ENCODE measurements around the gene ATPAF1.
"Not testable (repeated sequence)": the region's sequence is repeated elsewhere in the genome, so short reads cannot be mapped to it uniquely, and the experiment has no call there.

Gene ATPAF1

GRCh38 chr1:46654012-46654411 is 14.2 kb downstream of the ATPAF1 start:
- Histone ChIP-seq H3K18ac (ENCODE audit: low read length) (no peak overlapping the region), H3K23ac (ENCODE audit: low read depth, low read length, poor library complexity) (no peak overlapping the region), H2BK15ac (ENCODE audit: low read length) (no peak overlapping the region), H3K79me1 (ENCODE audit: low read depth, low read length) (no peaks in the 10 kb centered on the region), H3K4me1 (ENCODE audit: control insufficient read depth in 2 of 2, insufficient read depth in 1 of 2, low read depth in 1 of 2, low read length in 2 of 2) (no peaks in the 10 kb centered on the region), H2AFZ (ENCODE audit: low read length) (no peak overlapping the region), H2BK12ac (ENCODE audit: low read length) (no peak overlapping the region), H3K14ac (ENCODE audit: low read length) (no peak overlapping the region), H2BK5ac (ENCODE audit: low read length) (no peak overlapping the region), H3K4me3 (ENCODE audit: low read length in 2 of 2) (no peak overlapping the region), H4K91ac (ENCODE audit: low read depth, low read length, poor library complexity) (no peak overlapping the region), H3K9ac (ENCODE audit: low read depth, low read length, poor library complexity) (no peak overlapping the region), H3K27me3 (ENCODE audit: control insufficient read depth in 3 of 3, insufficient read depth in 3 of 3, low read depth in 1 of 3, low read length in 3 of 3) (no peaks in the 10 kb centered on the region), H3K36me3 (replicated peaks in 1 of 2; ENCODE audit: control insufficient read depth in 2 of 2, insufficient read depth in 2 of 2, low read length in 2 of 2) (peaks cover 18 to 81% of the 10 kb centered on the region in 2 donors), H3K4ac (ENCODE audit: low read length) (no peak overlapping the region), H2BK120ac (ENCODE audit: low read depth, low read length) (no peak overlapping the region), H3K27ac (replicated peaks; ENCODE audit: low read length) (no peak overlapping the region), H2AK5ac (ENCODE audit: low read depth, low read length) (no peak overlapping the region), H3K4me2 (ENCODE audit: insufficient read depth, low read length, poor library complexity, severe bottlenecking) (no peak overlapping the region), H3K9me3 (replicated peaks in 1 of 2; ENCODE audit: control insufficient read depth in 2 of 2, insufficient read depth in 1 of 2, low read depth in 1 of 2, low read length in 2 of 2) (peaks cover 7 to 12% of the 10 kb centered on the region in 2 donors), H4K8ac (ENCODE audit: low read depth, low read length) (no peak overlapping the region)
- no peak for DNase-seq (ENCODE audit: low spot score)
- no CpG with 5 or more reads among the region's 1 CpG for WGBS, 2 donors (ENCODE audit: extremely low coverage in 2 of 2, insufficient read length in 2 of 2, insufficient replicate concordance in 1 of 2)

GRCh38 chr1:46653405-46653958 is 14.7 kb downstream of the ATPAF1 start:
- Histone ChIP-seq H2BK120ac (ENCODE audit: low read depth, low read length) (no peak overlapping the region), H3K23ac (ENCODE audit: low read depth, low read length, poor library complexity) (no peak overlapping the region), H3K14ac (ENCODE audit: low read length) (no peak overlapping the region), H3K79me1 (ENCODE audit: low read depth, low read length) (no peaks in the 10 kb centered on the region), H3K27me3 (ENCODE audit: control insufficient read depth in 3 of 3, insufficient read depth in 3 of 3, low read depth in 1 of 3, low read length in 3 of 3) (no peaks in the 10 kb centered on the region), H4K8ac (ENCODE audit: low read depth, low read length) (no peak overlapping the region), H3K9me3 (replicated peaks in 1 of 2; ENCODE audit: control insufficient read depth in 2 of 2, insufficient read depth in 1 of 2, low read depth in 1 of 2, low read length in 2 of 2) (peaks cover 7 to 14% of the 10 kb centered on the region in 2 donors), H3K4me3 (ENCODE audit: low read length in 2 of 2) (no peak overlapping the region), H3K18ac (ENCODE audit: low read length) (no peak overlapping the region), H2AFZ (ENCODE audit: low read length) (no peak overlapping the region), H4K91ac (ENCODE audit: low read depth, low read length, poor library complexity) (no peak overlapping the region), H2BK12ac (ENCODE audit: low read length) (no peak overlapping the region), H3K4ac (ENCODE audit: low read length) (no peak overlapping the region), H3K9ac (ENCODE audit: low read depth, low read length, poor library complexity) (no peak overlapping the region), H2BK5ac (ENCODE audit: low read length) (no peak overlapping the region), H3K27ac (replicated peaks; ENCODE audit: low read length) (no peak overlapping the region), H3K4me2 (ENCODE audit: insufficient read depth, low read length, poor library complexity, severe bottlenecking) (no peak overlapping the region), H2AK5ac (ENCODE audit: low read depth, low read length) (no peak overlapping the region), H3K36me3 (replicated peaks in 1 of 2; ENCODE audit: control insufficient read depth in 2 of 2, insufficient read depth in 2 of 2, low read length in 2 of 2) (peaks cover 18 to 84% of the 10 kb centered on the region in 2 donors), H2BK15ac (ENCODE audit: low read length) (no peak overlapping the region), H3K4me1 (ENCODE audit: control insufficient read depth in 2 of 2, insufficient read depth in 1 of 2, low read depth in 1 of 2, low read length in 2 of 2) (no peaks in the 10 kb centered on the region)
- WGBS, 2 donors (ENCODE audit: extremely low coverage in 2 of 2, insufficient read length in 2 of 2, insufficient replicate concordance in 1 of 2) = no CpG with 5 or more reads among the region's 2 CpGs
- DNase-seq (ENCODE audit: low spot score) = no peak

- no peak overlapping the region for H3K27ac ChIP-seq (replicated peaks; ENCODE audit: low read length)
- H3K36me3 ChIP-seq (replicated peaks in 1 of 2; ENCODE audit: control insufficient read depth in 2 of 2, insufficient read depth in 2 of 2, low read length in 2 of 2) = peaks cover 16 to 84% of the 10 kb centered on the region in 2 donors
- H2BK15ac ChIP-seq (ENCODE audit: low read length) = no peak overlapping the region
- no peak overlapping the region for H3K4me2 ChIP-seq (ENCODE audit: insufficient read depth, low read length, poor library complexity, severe bottlenecking)
- H3K9me3 ChIP-seq (replicated peaks in 1 of 2; ENCODE audit: control insufficient read depth in 2 of 2, insufficient read depth in 1 of 2, low read depth in 1 of 2, low read length in 2 of 2) = peaks cover 7 to 15% of the 10 kb centered on the region in 2 donors
- no peak overlapping the region for H2AK5ac ChIP-seq (ENCODE audit: low read depth, low read length)
- no peak overlapping the region for H2AFZ ChIP-seq (ENCODE audit: low read length)
- no peak overlapping the region for H4K8ac ChIP-seq (ENCODE audit: low read depth, low read length)
- H4K91ac ChIP-seq (ENCODE audit: low read depth, low read length, poor library complexity) = no peak overlapping the region
- H3K4me1 ChIP-seq (ENCODE audit: control insufficient read depth in 2 of 2, insufficient read depth in 1 of 2, low read depth in 1 of 2, low read length in 2 of 2) = no peaks in the 10 kb centered on the region
- no peak overlapping the region for H2BK5ac ChIP-seq (ENCODE audit: low read length)
- DNase-seq (ENCODE audit: low spot score) = no peak
- WGBS, 2 donors (ENCODE audit: extremely low coverage in 2 of 2, insufficient read length in 2 of 2, insufficient replicate concordance in 1 of 2) = no CpG with 5 or more reads among the region's 6 CpGs
- no peak overlapping the region for H3K14ac ChIP-seq (ENCODE audit: low read length)
- no peak overlapping the region for H3K18ac ChIP-seq (ENCODE audit: low read length)
- no peak overlapping the region for H3K4me3 ChIP-seq (ENCODE audit: low read length in 2 of 2)
- no peak overlapping the region for H3K23ac ChIP-seq (ENCODE audit: low read depth, low read length, poor library complexity)
- H3K4ac ChIP-seq (ENCODE audit: low read length) = no peak overlapping the region
- H3K9ac ChIP-seq (ENCODE audit: low read depth, low read length, poor library complexity) = no peak overlapping the region
- no peak overlapping the region for H2BK120ac ChIP-seq (ENCODE audit: low read depth, low read length)
- no peaks in the 10 kb centered on the region for H3K27me3 ChIP-seq (ENCODE audit: control insufficient read depth in 3 of 3, insufficient read depth in 3 of 3, low read depth in 1 of 3, low read length in 3 of 3)
- no peak overlapping the region for H2BK12ac ChIP-seq (ENCODE audit: low read length)
- no peaks in the 10 kb centered on the region for H3K79me1 ChIP-seq (ENCODE audit: low read depth, low read length)
Observed at GRCh38 chr1:46652321-46653100, 15.7 kb downstream of the ATPAF1 start.

GRCh38 chr1:46651152-46651551 is 17.0 kb downstream of the ATPAF1 start:
- not testable (repeated sequence) for H2BK120ac ChIP-seq (ENCODE audit: low read depth, low read length); H3K27me3 ChIP-seq (ENCODE audit: control insufficient read depth in 3 of 3, insufficient read depth in 3 of 3, low read depth in 1 of 3, low read length in 3 of 3); H2AK5ac ChIP-seq (ENCODE audit: low read depth, low read length); H2AFZ ChIP-seq (ENCODE audit: low read length); H3K4ac ChIP-seq (ENCODE audit: low read length); H4K8ac ChIP-seq (ENCODE audit: low read depth, low read length); H3K27ac ChIP-seq (replicated peaks; ENCODE audit: low read length); H3K4me3 ChIP-seq (ENCODE audit: low read length in 2 of 2); H2BK15ac ChIP-seq (ENCODE audit: low read length); DNase-seq (ENCODE audit: low spot score); H2BK12ac ChIP-seq (ENCODE audit: low read length); H3K4me1 ChIP-seq (ENCODE audit: control insufficient read depth in 2 of 2, insufficient read depth in 1 of 2, low read depth in 1 of 2, low read length in 2 of 2); H3K18ac ChIP-seq (ENCODE audit: low read length); H3K14ac ChIP-seq (ENCODE audit: low read length); H2BK5ac ChIP-seq (ENCODE audit: low read length); H4K91ac ChIP-seq (ENCODE audit: low read depth, low read length, poor library complexity); H3K4me2 ChIP-seq (ENCODE audit: insufficient read depth, low read length, poor library complexity, severe bottlenecking); H3K23ac ChIP-seq (ENCODE audit: low read depth, low read length, poor library complexity); H3K79me1 ChIP-seq (ENCODE audit: low read depth, low read length); H3K9ac ChIP-seq (ENCODE audit: low read depth, low read length, poor library complexity)
- Histone ChIP-seq H3K9me3 (replicated peaks in 1 of 2; ENCODE audit: control insufficient read depth in 2 of 2, insufficient read depth in 1 of 2, low read depth in 1 of 2, low read length in 2 of 2) (peaks cover 7 to 15% of the 10 kb centered on the region in 2 donors), H3K36me3 (replicated peaks in 1 of 2; ENCODE audit: control insufficient read depth in 2 of 2, insufficient read depth in 2 of 2, low read length in 2 of 2) (peaks cover 18 to 82% of the 10 kb centered on the region in 2 donors)
- no CpG with 5 or more reads among the region's 3 CpGs for WGBS, 2 donors (ENCODE audit: extremely low coverage in 2 of 2, insufficient read length in 2 of 2, insufficient replicate concordance in 1 of 2)

All from neuronal stem cell (in vitro differentiated cells).